ENCODE data around the gene FGF4.

Gene FGF4

GRCh38 chr11:69721106-69721505 is 54.0 kb downstream of the FGF4 start:
- DNase-seq, result no peak
